Stimulated activated CD8-positive, alpha-beta memory T cell treated with anti-CD3 and anti-CD28 coated beads, Interleukin-15, amount 100 ng/mL, for 24 hours (primary cell): ENCODE results near the gene GLIS1.

ENCODE experiments used
- DNase-seq: peaks from one replicate; pipeline ENCODE4 v3.0.0-alpha.2; 2020; ENCODE audit warnings: low read depth

The GLIS1 gene

GRCh38 chr1:53593758-53594380, 145.1 kb downstream of the GLIS1 start:
- DNase-seq = no peak

- no peak for DNase-seq
Measured at GRCh38 chr1:53592985-53593757, 145.8 kb downstream of the GLIS1 start.

- no peak for DNase-seq
Measured at GRCh38 chr1:53592521-53592982, 146.4 kb downstream of the GLIS1 start.

- DNase-seq = no peak
Measured at GRCh38 chr1:53591924-53592323, 147.0 kb downstream of the GLIS1 start.

- no peak for DNase-seq
Measured at GRCh38 chr1:53590531-53591515, 148.1 kb downstream of the GLIS1 start.

GRCh38 chr1:53590104-53590503, 148.9 kb downstream of the GLIS1 start:
- DNase-seq = no peak

GRCh38 chr1:53589043-53589887, 149.7 kb downstream of the GLIS1 start:
- no peak for DNase-seq

GRCh38 chr1:53588053-53588779, 150.7 kb downstream of the GLIS1 start:
- no peak for DNase-seq

GRCh38 chr1:53587252-53587988, 151.5 kb downstream of the GLIS1 start:
- DNase-seq = no peak

GRCh38 chr1:53586765-53587164, 152.2 kb downstream of the GLIS1 start:
- no peak for DNase-seq

GRCh38 chr1:53585565-53585964, 153.4 kb downstream of the GLIS1 start:
- no peak for DNase-seq

GRCh38 chr1:53585129-53585528, 153.8 kb downstream of the GLIS1 start:
- DNase-seq = no peak

- no peak for DNase-seq
Measured at GRCh38 chr1:53584777-53585107, 154.2 kb downstream of the GLIS1 start.

- no peak for DNase-seq
Measured at GRCh38 chr1:53583868-53584776, 154.8 kb downstream of the GLIS1 start.

- no peak for DNase-seq
Measured at GRCh38 chr1:53583021-53583867, 155.7 kb downstream of the GLIS1 start.

GRCh38 chr1:53582211-53583020, 156.5 kb downstream of the GLIS1 start:
- DNase-seq = no peak

- DNase-seq = no peak
Measured at GRCh38 chr1:53581476-53581875, 157.5 kb downstream of the GLIS1 start.
